ENCODE data around the gene TRAF3.

- TF ChIP-seq CTCF (IDR thresholded peaks at IDR 0.05; ENCODE audit: low read depth, low read length, missing input control) (no peak), REST (IDR thresholded peaks at IDR 0.05) (no peak), NR2F2 (IDR thresholded peaks at IDR 0.05) (no peak), ZBTB33 (IDR thresholded peaks at IDR 0.05) (no peak), MAX (IDR thresholded peaks at IDR 0.05) (no peak), YY1 (IDR thresholded peaks at IDR 0.05) (no peak), TAF1 (conservative IDR thresholded peaks at IDR 0.05) (no peak), GABPA (IDR thresholded peaks at IDR 0.05 in 1 of 2, conservative IDR thresholded peaks at IDR 0.05 in 1 of 2) (no peak), ATF3 (IDR thresholded peaks at IDR 0.05) (no peak)
These were observed 49.8 kb downstream of the TRAF3 start for GRCh38 chr14:102826751-102827675.

Measured in liver (tissue), 3 donors.